Measurements from ENCODE around the gene TOPBP1. TPM values are rescaled to one million over a fixed set of nuclear protein-coding genes. Genes with fewer than 3 reads are reported as not detected.

TOPBP1 gene
- total RNA-seq, 1 donor from 2014 or later: 27.0 TPM

GRCh38 chr3:133611534-133611933 is 50.2 kb downstream of the TOPBP1 start:
- Histone ChIP-seq H3K4me3 (ENCODE audit: low read depth, low read length) (no peak overlapping the region), H3K36me3 (ENCODE audit: control insufficient read depth, insufficient read depth, low read length) (no peaks in the 10 kb centered on the region), H3K27me3 (ENCODE audit: control insufficient read depth, insufficient read depth, low read length) (no peaks in the 10 kb centered on the region)
- TF ChIP-seq, protein P1, sequence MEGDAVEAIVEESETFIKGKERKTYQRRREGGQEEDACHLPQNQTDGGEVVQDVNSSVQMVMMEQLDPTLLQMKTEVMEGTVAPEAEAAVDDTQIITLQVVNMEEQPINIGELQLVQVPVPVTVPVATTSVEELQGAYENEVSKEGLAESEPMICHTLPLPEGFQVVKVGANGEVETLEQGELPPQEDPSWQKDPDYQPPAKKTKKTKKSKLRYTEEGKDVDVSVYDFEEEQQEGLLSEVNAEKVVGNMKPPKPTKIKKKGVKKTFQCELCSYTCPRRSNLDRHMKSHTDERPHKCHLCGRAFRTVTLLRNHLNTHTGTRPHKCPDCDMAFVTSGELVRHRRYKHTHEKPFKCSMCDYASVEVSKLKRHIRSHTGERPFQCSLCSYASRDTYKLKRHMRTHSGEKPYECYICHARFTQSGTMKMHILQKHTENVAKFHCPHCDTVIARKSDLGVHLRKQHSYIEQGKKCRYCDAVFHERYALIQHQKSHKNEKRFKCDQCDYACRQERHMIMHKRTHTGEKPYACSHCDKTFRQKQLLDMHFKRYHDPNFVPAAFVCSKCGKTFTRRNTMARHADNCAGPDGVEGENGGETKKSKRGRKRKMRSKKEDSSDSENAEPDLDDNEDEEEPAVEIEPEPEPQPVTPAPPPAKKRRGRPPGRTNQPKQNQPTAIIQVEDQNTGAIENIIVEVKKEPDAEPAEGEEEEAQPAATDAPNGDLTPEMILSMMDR (IDR thresholded peaks at IDR 0.05; ENCODE audit: insufficient read depth, low read length, poor library complexity, severe bottlenecking): no peak
- no peak for DNase-seq (ENCODE audit: low read depth)

DNA sequence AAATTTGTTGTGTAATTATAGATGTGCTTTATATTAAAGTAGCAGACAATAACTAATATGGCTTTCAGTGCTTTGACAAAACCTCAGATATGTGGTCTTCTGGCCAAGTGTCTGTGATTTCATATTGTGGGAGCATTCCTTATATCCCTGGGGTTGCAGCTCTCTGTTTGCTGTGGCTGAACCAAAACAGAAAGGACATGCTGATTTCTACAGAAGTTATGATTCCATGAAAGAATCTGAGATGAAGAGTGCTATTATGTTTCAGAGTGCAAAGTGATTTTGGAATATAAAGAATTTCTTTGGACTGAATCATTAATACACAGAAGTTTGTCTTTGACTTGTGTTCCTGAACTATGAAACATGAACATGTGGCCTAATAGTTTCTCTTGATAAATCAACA is 51.7 kb downstream of the TOPBP1 start:
- no peak for DNase-seq (ENCODE audit: low read depth)
- H3K36me3 ChIP-seq (ENCODE audit: control insufficient read depth, insufficient read depth, low read length): no peaks in the 10 kb centered on the region

DNA sequence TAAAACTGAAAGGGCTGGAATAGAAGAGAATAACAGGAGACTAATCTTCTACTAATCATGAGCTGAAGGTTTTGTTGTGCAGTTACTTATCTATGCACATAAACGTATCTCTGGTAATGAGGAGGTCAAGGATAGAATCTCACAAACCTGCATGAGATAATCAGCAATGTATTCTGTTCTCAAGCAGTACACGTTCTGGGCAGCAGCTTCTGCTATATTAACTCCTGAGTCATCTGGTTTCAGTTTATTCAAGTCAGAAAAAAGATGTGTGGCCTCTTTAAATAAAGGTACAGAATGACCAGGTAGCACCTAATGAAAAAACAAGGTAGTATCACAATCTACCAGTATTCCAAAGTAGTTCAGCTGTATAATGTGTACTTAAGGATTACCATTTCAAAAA is 53.4 kb downstream of the TOPBP1 start:
- Histone ChIP-seq H3K36me3 (ENCODE audit: control insufficient read depth, insufficient read depth, low read length) (no peaks in the 10 kb centered on the region), H3K27me3 (ENCODE audit: control insufficient read depth, insufficient read depth, low read length) (no peaks in the 10 kb centered on the region)
- DNase-seq (ENCODE audit: low read depth): no peak

More for the DNA sequence above, 51.7 kb downstream of the TOPBP1 start:
- Histone ChIP-seq H3K27me3 (ENCODE audit: control insufficient read depth, insufficient read depth, low read length) (no peaks in the 10 kb centered on the region), H3K4me3 (ENCODE audit: low read depth, low read length) (no peak overlapping the region)
- TF ChIP-seq, protein P1 (IDR thresholded peaks at IDR 0.05; ENCODE audit: insufficient read depth, low read length, poor library complexity, severe bottlenecking): no peak

GRCh38 chr3:133607816-133608215 is 53.9 kb downstream of the TOPBP1 start:
- H3K4me3 ChIP-seq (ENCODE audit: low read depth, low read length): no peak overlapping the region
- TF ChIP-seq, protein P1 (IDR thresholded peaks at IDR 0.05; ENCODE audit: insufficient read depth, low read length, poor library complexity, severe bottlenecking): no peak
- no peaks in the 10 kb centered on the region for H3K36me3 ChIP-seq (ENCODE audit: control insufficient read depth, insufficient read depth, low read length)
- DNase-seq (ENCODE audit: low read depth): no peak
- H3K27me3 ChIP-seq (ENCODE audit: control insufficient read depth, insufficient read depth, low read length): no peaks in the 10 kb centered on the region

More for the DNA sequence above, 53.4 kb downstream of the TOPBP1 start:
- TF ChIP-seq, protein P1 (IDR thresholded peaks at IDR 0.05; ENCODE audit: insufficient read depth, low read length, poor library complexity, severe bottlenecking): no peak
- H3K4me3 ChIP-seq (ENCODE audit: low read depth, low read length): no peak overlapping the region

DNA sequence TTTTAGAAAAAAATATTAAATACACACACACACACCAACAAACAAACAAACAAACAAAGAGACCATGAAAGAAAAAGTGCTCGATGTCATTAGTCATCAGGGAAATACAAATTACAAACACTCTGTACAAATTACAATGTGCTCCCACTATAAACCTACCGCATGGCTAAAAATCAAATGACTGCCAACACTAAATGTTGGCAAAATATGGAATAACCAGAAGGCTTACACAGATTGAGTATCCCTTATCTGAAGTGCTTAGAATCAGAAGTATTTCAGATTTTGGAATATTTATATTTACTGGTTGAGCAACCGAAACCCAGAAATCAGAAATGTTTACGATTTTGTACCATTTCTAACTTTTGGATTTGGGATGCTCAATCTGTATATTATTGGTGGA is 54.8 kb downstream of the TOPBP1 start:
- no peak for DNase-seq (ENCODE audit: low read depth)
- no peaks in the 10 kb centered on the region for H3K36me3 ChIP-seq (ENCODE audit: control insufficient read depth, insufficient read depth, low read length)

GRCh38 chr3:133606342-133606741 is 55.4 kb downstream of the TOPBP1 start:
- H3K36me3 ChIP-seq (ENCODE audit: control insufficient read depth, insufficient read depth, low read length): no peaks in the 10 kb centered on the region
- DNase-seq (ENCODE audit: low read depth): no peak
- TF ChIP-seq, protein P1 (IDR thresholded peaks at IDR 0.05; ENCODE audit: insufficient read depth, low read length, poor library complexity, severe bottlenecking): no peak
- H3K4me3 ChIP-seq (ENCODE audit: low read depth, low read length): no peak overlapping the region
- H3K27me3 ChIP-seq (ENCODE audit: control insufficient read depth, insufficient read depth, low read length): no peaks in the 10 kb centered on the region

More for the DNA sequence above, 54.8 kb downstream of the TOPBP1 start:
- H3K4me3 ChIP-seq (ENCODE audit: low read depth, low read length): no peak overlapping the region
- no peaks in the 10 kb centered on the region for H3K27me3 ChIP-seq (ENCODE audit: control insufficient read depth, insufficient read depth, low read length)
- TF ChIP-seq, protein P1 (IDR thresholded peaks at IDR 0.05; ENCODE audit: insufficient read depth, low read length, poor library complexity, severe bottlenecking): no peak

All from kidney epithelial cell (primary cell).